Ectodermal cell (in vitro differentiated cells): Measurements from ENCODE around the gene MCTP1.

Experiments
- H3K27ac ChIP-seq: 2 replicates; pipeline ENCODE4 v1.7.0; 2013; ENCODE audit warnings: mild to moderate bottlenecking, low read depth, low read length; ENCODE audit not compliant: insufficient read depth, poor library complexity, severe bottlenecking
- H3K27me3 ChIP-seq: 2 replicates; pipeline ENCODE4 v1.7.0; 2013; ENCODE audit warnings: mild to moderate bottlenecking, low read length; ENCODE audit not compliant: insufficient read depth, control insufficient read depth, poor library complexity, severe bottlenecking
- H3K36me3 ChIP-seq: one replicate; pipeline ENCODE4 v1.7.0; 2013; ENCODE audit warnings: low read length; ENCODE audit not compliant: control insufficient read depth, insufficient read depth
- H3K4me1 ChIP-seq: one replicate; pipeline ENCODE4 v1.7.0; 2013; ENCODE audit warnings: low read length; ENCODE audit not compliant: control insufficient read depth, insufficient read depth
- H3K4me3 ChIP-seq: 2 replicates; pipeline ENCODE4 v1.7.0; 2013; ENCODE audit warnings: low read depth, low read length, control low read depth; ENCODE audit not compliant: insufficient read depth
- H3K9me3 ChIP-seq: 2 replicates; pipeline ENCODE4 v1.7.0; 2013; ENCODE audit warnings: mild to moderate bottlenecking, low read length, moderate library complexity; ENCODE audit not compliant: control insufficient read depth
- WGBS, 2 experiments: methylation state at CpG; one replicate each; pipeline ENCODE4 v1.1.7; 2013; ENCODE audit warnings: missing lambda C conversion rate in 2 of 2; 5-methylcytosine and 5-hydroxymethylcytosine counted together

MCTP1 gene

DNA sequence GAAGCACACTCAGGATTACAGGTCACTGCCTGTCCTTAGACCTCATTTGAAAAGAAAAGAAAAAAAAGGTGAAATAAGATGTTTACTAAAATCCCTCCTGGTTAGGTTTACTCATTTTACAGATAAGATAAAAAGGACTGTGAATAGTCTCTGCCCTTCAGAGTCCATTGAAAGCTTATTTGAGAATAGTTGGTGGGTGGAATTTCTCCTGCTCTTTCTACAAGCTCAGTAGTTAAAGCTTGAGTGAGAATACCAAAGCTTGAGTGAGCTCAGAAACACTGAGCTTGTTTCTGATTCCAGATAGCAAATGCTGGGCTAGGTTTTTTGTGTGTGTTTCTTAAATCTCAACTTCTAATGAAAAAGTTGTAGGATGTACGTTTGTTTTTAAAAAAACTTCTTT, 559.8 kb downstream of the MCTP1 start:
- H3K4me3 ChIP-seq: no peak overlapping the region
- no peaks in the 10 kb centered on the region for H3K36me3 ChIP-seq
- H3K9me3 ChIP-seq: no peaks in the 10 kb centered on the region
- 90 to 100% methylated on average over 1 of the region's 1 CpG for WGBS, 2 experiments
- H3K27ac ChIP-seq: no peak overlapping the region
- no peaks in the 10 kb centered on the region for H3K4me1 ChIP-seq
- H3K27me3 ChIP-seq: no peaks in the 10 kb centered on the region

DNA sequence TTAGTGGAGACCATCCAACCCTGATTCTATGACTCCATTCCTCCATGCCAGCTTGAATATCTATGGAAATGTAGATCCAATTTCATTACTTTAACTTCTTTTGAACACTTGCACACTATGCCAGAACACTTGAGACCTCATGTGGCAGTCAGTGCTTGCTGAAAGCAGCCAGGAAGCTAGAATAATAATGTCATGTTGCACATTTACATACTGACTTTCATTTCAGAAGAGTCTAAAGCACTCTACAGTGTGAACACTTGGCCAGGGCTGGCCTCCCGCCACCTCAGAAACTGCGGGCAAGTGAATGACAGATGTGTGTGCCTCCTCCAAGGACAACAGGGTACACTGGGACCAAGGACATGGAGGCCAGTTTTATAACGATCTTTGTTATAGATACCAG, 569.1 kb downstream of the MCTP1 start:
- H3K4me3 ChIP-seq: no peak overlapping the region
- H3K27me3 ChIP-seq: no peaks in the 10 kb centered on the region
- no peaks in the 10 kb centered on the region for H3K9me3 ChIP-seq
- 88 to 95% methylated on average over 2 to 3 of the region's 3 CpGs for WGBS, 2 experiments
- H3K36me3 ChIP-seq: no peaks in the 10 kb centered on the region
- no peaks in the 10 kb centered on the region for H3K4me1 ChIP-seq
- no peak overlapping the region for H3K27ac ChIP-seq

DNA sequence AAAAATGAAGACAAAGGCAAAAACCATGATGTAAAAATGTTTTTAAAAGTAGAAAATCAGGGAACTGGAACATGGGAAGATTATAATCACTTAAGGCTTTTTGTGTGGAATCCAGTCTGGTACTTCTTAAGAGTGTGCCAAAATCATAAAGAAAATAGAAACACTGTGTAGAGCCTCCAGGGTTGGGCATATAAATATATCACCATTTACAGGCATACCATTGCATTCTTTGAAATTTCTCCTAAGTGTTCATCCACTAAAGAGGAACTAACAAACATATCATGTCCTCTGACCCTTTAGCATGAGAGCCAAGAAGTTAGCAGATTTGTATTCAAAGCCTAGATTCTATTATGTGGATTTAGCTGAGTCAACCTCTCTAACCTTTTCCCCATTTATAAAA, 573.1 kb downstream of the MCTP1 start:
- Histone ChIP-seq H3K9me3 (no peaks in the 10 kb centered on the region), H3K4me3 (no peak overlapping the region), H3K4me1 (no peaks in the 10 kb centered on the region), H3K27ac (no peak overlapping the region), H3K27me3 (no peaks in the 10 kb centered on the region), H3K36me3 (no peaks in the 10 kb centered on the region)

DNA sequence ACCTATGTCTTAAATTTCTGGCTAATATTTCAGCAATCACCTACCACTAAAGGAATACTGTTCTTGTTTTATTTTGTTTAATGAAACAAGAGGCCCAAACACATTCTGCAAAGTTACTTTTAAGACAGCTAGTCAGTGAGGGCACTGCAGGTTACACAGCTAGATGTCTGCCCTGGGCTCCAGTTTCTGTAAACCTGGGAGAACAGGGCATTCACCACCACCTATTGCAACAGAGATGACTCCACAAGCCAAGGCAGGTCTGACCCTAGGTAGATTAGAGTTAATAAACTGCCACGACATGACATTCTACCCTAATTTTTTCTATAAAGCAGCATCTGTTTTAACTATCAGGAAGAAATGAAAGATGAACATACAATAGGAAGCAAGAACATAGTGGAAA, 575.6 kb downstream of the MCTP1 start:
- Histone ChIP-seq H3K9me3 (no peaks in the 10 kb centered on the region), H3K4me3 (no peak overlapping the region), H3K27me3 (no peaks in the 10 kb centered on the region), H3K27ac (no peak overlapping the region), H3K4me1 (no peaks in the 10 kb centered on the region), H3K36me3 (no peaks in the 10 kb centered on the region)
- no CpG with 5 or more reads among the region's 1 CpG for WGBS, 2 experiments

DNA sequence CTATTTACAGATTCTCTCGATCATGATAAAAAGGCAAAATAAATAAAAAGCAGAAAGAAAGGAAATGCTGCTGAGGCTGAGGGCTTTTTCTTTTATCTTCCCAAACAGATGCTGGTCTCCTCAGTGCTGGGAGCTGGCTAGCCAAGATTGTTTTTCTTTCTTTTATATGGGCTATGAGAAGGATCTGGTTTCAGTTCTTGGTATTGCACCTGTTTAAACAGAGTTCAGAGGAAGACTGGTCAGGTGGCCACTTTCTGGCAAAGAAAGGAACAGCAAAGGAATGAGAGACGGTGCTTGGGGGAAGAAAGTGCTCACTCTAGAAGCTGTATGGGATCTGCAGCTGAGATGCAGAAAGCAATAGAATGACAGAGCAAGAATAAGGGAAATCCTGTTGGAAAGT, 577.5 kb downstream of the MCTP1 start:
- Histone ChIP-seq H3K36me3 (no peaks in the 10 kb centered on the region), H3K4me1 (no peaks in the 10 kb centered on the region), H3K27me3 (no peaks in the 10 kb centered on the region), H3K4me3 (no peak overlapping the region), H3K27ac (no peak overlapping the region), H3K9me3 (no peaks in the 10 kb centered on the region)
- WGBS, 2 experiments: 45 to 50% methylated on average over 2 of the region's 2 CpGs

DNA sequence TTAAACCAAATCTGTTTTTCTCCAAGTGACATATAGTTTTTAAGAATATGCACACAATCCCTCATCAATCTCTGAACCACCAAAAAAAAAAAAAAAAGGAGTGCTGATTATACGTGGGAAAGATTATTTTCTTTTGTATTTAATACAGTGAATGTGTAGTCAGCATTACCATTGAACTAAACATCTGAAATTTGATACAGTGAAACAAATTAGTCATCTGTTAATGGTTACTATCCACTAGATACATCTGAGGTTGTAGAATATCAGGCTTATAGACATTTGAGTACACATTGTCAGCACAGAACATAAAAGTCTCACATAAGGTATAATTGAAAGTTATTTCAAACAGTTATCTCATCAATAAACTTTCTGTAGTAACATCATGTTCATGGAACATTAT, 579.5 kb downstream of the MCTP1 start:
- H3K4me1 ChIP-seq: no peaks in the 10 kb centered on the region
- no CpG with 5 or more reads among the region's 1 CpG for WGBS, 2 experiments
- no peaks in the 10 kb centered on the region for H3K9me3 ChIP-seq
- H3K36me3 ChIP-seq: no peaks in the 10 kb centered on the region
- no peak overlapping the region for H3K4me3 ChIP-seq
- no peak overlapping the region for H3K27ac ChIP-seq
- H3K27me3 ChIP-seq: no peaks in the 10 kb centered on the region

DNA sequence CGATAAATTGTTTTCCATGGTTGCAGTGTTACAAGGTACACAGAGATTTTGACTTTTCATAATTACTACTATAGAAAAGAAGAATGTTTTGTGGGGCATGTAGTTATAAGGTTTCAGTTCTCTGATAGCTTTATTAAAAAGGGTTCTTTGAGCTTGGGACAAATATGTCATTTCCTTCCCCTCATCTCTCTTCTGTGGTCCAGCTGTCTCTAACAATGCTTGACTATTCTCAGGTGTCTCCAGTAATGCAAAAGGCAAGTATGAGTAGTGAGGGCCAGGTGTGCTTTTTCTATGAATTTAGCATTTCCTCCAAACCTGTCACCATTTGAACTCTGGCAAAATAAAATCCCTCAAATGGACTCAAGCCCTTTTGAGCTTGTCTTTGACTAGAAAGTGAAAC, 582.2 kb downstream of the MCTP1 start:
- H3K27ac ChIP-seq: no peak overlapping the region
- no peak overlapping the region for H3K4me3 ChIP-seq
- H3K9me3 ChIP-seq: no peaks in the 10 kb centered on the region
- H3K27me3 ChIP-seq: no peaks in the 10 kb centered on the region
- no peaks in the 10 kb centered on the region for H3K36me3 ChIP-seq
- no peaks in the 10 kb centered on the region for H3K4me1 ChIP-seq
- WGBS, 2 experiments: 100% methylated on average over 1 of the region's 1 CpG; no CpG with 5 or more reads in 1 of the 2 experiments

DNA sequence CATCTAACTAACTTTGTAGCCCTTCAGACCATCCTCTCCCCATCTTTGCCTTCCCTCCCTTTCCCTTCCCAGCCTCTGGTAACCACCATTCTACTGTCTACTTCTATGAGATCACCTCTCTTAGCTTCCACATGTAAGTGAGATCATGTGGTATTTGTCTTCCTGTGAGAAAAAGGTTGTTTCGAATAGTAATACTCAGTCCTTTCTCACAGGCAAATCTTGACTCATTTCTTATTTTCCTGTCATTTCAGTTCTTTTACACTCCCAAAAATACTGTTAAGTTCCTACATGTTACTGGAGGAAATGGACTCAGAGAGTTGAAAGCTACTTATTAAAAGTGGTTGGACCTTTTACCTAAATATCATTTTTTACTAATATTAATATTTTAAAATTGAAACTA, 584.3 kb downstream of the MCTP1 start:
- H3K4me1 ChIP-seq: no peaks in the 10 kb centered on the region
- no CpG with 5 or more reads among the region's 1 CpG for WGBS, 2 experiments
- H3K27ac ChIP-seq: no peak overlapping the region
- no peaks in the 10 kb centered on the region for H3K36me3 ChIP-seq
- H3K4me3 ChIP-seq: no peak overlapping the region
- H3K9me3 ChIP-seq: no peaks in the 10 kb centered on the region
- H3K27me3 ChIP-seq: no peaks in the 10 kb centered on the region

DNA sequence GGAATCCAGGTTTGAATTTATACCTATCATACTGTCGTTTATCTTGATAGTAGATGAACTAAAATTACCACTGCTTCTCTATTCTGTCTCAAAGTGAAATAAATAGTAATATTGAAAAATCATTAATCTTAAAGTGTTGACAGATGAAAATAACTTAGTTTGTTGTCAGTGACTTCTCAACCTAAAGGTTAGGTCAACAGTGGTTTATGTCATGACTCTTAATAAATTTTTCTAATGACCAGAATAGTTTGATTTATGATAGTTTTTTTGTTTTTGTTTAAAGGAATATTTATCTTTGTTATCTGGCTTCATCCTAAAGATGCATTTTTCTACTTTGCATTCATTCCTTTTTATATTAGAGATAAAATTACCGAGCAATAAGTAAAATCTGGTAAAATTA, 585.3 kb downstream of the MCTP1 start:
- Histone ChIP-seq H3K27ac (no peak overlapping the region), H3K9me3 (no peaks in the 10 kb centered on the region), H3K36me3 (no peaks in the 10 kb centered on the region), H3K27me3 (no peaks in the 10 kb centered on the region), H3K4me3 (no peak overlapping the region), H3K4me1 (no peaks in the 10 kb centered on the region)
- 95% methylated on average over 2 of the region's 2 CpGs for WGBS, 2 experiments

DNA sequence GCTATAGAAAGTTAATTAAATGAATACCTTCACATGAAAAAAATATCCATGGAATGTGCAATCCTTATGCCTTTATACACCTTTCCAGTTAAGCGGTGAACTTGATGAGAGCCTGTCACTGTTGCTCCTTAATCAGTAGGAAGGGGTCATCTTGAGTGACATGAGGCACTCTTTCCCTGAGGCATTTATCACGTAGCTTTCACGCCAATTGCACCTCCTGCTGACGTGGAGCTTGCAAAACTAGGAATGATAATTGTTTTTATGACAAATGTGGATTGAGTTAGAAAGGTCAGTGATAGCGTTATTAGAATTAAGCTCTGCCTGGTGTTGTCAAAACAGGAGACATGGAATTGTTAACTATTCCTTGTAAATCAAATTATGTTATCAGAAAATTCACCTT, 586.7 kb downstream of the MCTP1 start:
- no peak overlapping the region for H3K27ac ChIP-seq
- no peaks in the 10 kb centered on the region for H3K36me3 ChIP-seq
- no peaks in the 10 kb centered on the region for H3K9me3 ChIP-seq
- H3K27me3 ChIP-seq: no peaks in the 10 kb centered on the region
- no peak overlapping the region for H3K4me3 ChIP-seq
- WGBS, 2 experiments: 85 to 87% methylated on average over 5 of the region's 5 CpGs
- no peaks in the 10 kb centered on the region for H3K4me1 ChIP-seq

DNA sequence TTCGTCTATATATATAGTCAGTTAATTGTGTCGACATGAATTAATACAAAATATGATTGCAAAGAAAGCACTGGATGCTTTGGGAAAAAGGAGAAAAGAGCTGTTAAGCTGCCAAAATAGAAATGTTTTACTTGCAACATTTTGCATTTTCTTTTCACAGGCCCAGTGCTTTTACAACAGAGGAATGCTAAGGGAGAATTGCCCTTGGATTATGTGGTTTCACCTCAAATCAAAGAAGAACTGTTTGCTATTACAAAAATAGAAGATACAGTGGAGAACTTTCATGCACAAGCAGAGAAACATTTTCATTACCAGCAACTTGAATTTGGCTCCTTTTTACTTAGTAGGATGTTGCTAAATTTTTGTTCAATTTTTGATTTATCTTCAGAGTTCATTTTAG, 590.2 kb downstream of the MCTP1 start:
- Histone ChIP-seq H3K27ac (no peak overlapping the region), H3K27me3 (no peaks in the 10 kb centered on the region), H3K4me3 (no peak overlapping the region), H3K4me1 (no peaks in the 10 kb centered on the region), H3K36me3 (no peaks in the 10 kb centered on the region), H3K9me3 (no peaks in the 10 kb centered on the region)
- 100% methylated on average over 1 to 2 of the region's 2 CpGs for whole genome bisulfite sequencing, 2 experiments
